PFSK-1 (cell line): Measurements from ENCODE around the gene TNFSF4.

ENCODE experiments used
- POLR2AphosphoS5 ChIP-seq: IDR thresholded peaks from 2 replicates; pipeline ENCODE4 v1.6.1; 2012; ENCODE audit warnings: low read depth, mild to moderate bottlenecking, control low read depth, low read length, moderate library complexity
- REST ChIP-seq, 2 experiments: IDR thresholded peaks; 2 replicates each; pipeline versions ENCODE4 v1.6.1 to v1.8.0; 2011 to 2012; ENCODE audit warnings: low read depth in 2 of 2, low read length in 2 of 2, control low read depth in 1 of 2, inconsistent platforms in 1 of 2, mild to moderate bottlenecking in 1 of 2, moderate library complexity in 1 of 2; ENCODE audit not compliant: insufficient read depth in 1 of 2
- SIN3A ChIP-seq: IDR thresholded peaks from 2 replicates; pipeline ENCODE4 v1.6.1; 2012; ENCODE audit warnings: mild to moderate bottlenecking, low read length, moderate library complexity, borderline replicate concordance; ENCODE audit not compliant: insufficient read depth
- TAF1 ChIP-seq: IDR thresholded peaks from 2 replicates; pipeline ENCODE4 v1.6.1; 2012; ENCODE audit warnings: low read length, control low read depth, borderline replicate concordance; ENCODE audit not compliant: insufficient read depth

GRCh38 chr1:173134029-173134428 is 73.1 kb downstream of the TNFSF4 start:
- TF ChIP-seq TAF1 (no peak), SIN3A (no peak), POLR2AphosphoS5 (no peak), REST (IDR thresholded peaks at IDR 0.05; ENCODE audit: insufficient read depth in 1 of 2, low read depth in 2 of 2, low read length in 2 of 2) (no peak)
